GM21723 (cell line): ENCODE results near the gene PGK2.
"Not testable (repeated sequence)": the region's sequence is repeated elsewhere in the genome, so short reads cannot be mapped to it uniquely, and the experiment has no call there.

Experiments used
- ATAC-seq: cut with Tn5 transposase; IDR thresholded peaks from one replicate; pipeline ENCODE4 v1.9.1; 2021; ENCODE audit warnings: mild to moderate bottlenecking, moderate library complexity; ENCODE audit not compliant: unreplicated experiment

PGK2 gene

DNA sequence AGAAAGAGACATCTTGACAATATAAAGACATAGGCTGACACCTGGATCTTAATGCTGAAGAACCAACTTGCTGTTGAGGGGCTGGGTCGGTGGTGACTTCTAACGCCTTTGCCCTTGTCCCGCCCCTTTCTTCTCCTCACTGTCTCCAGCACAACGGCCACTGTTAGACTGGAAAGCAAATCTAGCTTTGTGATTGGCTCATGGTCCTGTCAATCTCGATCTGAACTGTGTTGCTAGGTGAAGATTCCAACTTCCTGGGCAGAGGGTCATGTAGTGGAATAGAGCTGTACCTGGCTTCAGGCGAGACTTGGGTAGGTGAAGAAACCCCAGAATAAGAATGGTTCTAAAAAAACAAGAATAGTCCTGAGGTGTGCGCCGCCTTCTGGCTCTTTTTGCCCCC is at the start of gene PGK2:
PGK2 (minus strand) TSS at position 110 of the 400 bp plus-strand sequence; CDS start at position 12, 98 bp downstream.
- ATAC-seq, result no peak

DNA sequence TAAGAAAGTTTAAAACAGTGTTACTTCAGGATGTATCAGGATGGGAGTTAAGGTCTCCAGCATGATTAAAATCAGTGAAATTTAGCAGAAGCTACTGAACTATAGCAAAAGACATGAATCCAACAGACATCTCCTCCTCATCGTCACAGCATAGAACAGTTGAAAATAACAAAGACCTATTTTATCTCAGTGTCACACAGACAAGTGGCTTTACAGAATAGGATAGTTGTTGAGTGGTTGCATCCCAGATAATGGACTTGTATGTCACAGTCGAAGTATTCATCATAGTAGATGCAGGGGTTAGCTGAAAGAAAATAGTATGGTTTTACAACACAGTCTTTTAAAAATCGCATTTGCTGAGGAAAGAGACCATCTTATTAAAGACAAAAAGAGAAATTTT is 48.1 kb upstream of the PGK2 start:
- no peak for ATAC-seq

GRCh38 chr6:49833386-49833785 is 46.3 kb upstream of the PGK2 start:
- ATAC-seq, result no peak

DNA sequence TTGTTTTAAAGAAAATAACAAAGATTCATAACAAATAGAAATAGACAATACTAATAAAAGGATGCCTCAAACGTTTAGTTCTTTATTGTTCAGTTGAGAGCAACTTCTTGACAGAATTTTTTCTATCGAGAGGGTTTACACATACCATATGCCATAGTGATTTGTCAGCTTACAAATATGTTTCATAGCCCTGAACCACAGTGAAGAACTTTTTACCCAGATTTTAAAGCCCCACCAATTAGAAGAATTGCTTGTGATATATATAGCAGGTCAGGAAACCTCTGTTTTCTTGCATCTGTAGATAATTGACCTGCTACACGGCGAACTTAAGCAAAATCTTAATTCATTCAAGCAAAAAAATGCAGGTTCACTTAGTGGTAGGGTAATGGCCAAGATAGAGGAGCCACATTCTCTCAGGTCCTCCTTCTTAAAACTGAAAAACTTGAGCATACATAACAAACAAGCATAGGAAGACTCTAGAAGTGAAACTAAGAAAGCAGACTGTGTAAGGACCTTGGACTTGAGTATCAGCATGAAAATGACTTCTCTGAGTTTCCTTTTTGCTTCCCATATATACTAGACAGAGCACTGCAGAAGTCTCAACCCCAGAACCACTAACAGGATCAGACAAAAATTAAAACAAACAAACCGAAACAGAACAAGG is 39.8 kb upstream of the PGK2 start:
- ATAC-seq, result peak; percentile 90

GRCh38 chr6:49815166-49815565 is 28.1 kb upstream of the PGK2 start:
- no peak for ATAC-seq

DNA sequence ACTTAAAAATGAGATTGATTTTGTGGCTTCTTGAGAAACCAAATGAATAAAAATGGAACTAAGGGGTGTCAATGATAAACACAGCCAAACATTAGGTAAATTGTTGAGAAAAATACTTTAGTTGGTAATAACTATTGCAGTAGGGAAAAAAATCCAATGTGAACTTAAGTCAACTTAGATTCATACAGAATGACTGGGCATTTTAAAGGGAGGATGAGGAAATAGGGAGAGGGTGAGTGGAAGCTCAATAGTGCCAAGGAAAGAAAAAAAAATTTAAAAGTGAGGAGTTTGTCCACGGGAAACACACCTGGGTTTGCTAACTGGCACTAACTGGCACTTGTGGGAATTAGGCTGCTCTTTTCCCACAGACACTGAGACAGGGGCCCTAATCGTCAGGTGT is 26.2 kb upstream of the PGK2 start:
- ATAC-seq, result no peak

DNA sequence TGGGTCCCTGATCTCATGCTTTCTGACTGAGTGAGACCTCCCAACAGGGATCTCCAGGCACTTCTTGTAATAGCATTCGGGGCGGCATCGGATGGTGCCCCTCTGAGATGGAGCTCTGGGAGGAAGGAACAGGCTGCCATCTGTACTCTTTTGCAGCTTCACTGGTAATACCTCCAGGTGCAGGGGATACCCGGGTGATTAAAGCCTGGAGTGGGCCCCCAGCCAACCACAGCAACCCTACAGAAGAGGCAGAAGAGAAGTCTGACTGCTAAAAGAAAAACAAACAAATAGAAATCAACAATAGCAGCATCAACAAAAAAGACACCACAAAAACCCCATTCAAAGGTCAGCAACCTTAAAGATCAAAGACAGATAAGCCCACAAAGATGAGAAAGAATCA is 19.1 kb upstream of the PGK2 start:
- no peak for ATAC-seq

DNA sequence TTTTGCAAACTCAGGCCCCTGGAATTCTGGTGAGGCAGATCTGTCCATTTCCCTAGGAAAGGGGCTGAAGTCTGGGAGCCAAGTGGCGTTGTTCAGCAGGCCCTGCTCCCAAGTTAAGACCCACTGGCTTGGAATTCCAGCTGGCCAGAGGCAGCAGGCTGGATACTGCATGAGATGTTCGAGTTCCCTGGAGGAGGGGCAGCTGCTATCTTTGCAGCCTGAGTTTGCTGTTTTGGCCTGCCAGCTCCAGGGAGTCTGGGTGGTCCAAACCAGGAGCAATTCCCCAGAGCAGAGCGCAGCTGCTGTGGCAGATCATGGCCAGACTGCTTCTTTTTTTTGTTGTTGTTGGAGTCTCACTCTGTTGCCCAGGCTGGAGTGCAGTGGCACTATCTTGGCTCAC is 18.2 kb upstream of the PGK2 start:
- no peak for ATAC-seq

DNA sequence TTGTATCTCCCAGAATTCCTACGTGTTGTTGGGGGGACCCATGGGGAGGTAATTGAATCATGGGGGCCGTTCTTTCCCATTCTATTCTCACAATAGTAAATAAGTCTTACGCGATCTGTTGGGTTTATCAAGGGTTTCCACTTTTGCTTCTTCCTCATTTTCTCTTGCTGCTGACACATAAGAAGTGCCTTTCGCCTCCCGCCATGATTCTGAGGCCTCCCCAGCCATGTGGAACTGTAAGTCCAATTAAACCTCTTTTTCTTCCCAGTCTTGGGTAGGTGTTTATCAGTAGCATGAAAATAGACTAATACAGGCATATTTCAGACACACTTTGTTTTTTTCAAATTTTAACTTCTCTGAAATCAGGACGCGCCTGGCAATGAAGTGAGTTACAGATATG is 14.4 kb upstream of the PGK2 start:
- ATAC-seq, result no peak

- ATAC-seq, result no peak
Observed at GRCh38 chr6:49799090-49799489, 12.0 kb upstream of the PGK2 start.

DNA sequence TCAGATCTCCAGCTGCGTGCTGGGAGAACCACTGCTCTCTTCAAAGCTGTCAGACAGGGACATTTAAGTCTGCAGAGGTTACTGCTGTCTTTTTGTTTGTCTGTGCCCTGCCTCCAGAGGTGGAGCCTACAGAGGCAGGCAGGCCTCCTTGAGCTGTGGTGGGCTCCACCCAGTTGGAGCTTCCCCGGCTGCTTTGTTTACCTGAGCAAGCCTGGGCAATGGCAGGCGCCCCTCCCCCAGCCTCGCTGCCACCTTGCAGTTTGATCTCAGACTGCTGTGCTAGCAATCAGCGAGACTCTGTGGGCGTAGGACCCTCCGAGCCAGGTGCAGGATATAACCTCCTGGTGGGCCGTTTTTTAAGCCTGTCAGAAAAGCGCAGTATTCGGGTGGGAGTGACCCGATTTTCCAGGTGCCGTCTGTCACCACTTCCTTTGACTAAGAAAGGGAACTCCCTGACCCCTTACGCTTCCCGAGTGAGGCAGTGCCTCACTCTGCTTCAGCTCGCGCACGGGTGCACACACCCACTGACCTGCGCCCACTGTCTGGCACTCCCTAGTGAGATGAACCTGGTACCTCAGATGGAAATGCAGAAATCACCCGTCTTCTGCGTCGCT is 9.9 kb upstream of the PGK2 start:
- not testable (repeated sequence) for ATAC-seq

- no peak for ATAC-seq
Observed at GRCh38 chr6:49790341-49790740, 3.3 kb upstream of the PGK2 start.

DNA sequence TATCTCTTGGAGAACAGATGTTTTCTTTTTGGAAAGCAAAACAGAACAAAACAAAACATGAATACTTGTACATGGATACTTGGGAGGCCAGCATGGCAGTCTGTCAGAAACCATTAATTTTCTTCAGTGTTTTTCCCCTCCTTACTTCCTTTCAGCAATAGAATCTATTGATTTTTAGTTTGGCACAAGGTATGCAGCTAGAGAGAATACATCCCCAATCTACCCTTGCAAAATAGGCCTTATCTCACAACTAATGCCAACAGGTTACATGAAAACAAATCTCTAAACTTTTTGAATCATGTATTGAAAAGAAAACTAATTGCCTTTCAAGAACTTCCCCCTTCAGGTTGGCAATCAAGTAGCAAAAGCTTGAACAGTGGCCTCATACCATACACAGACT is 2.8 kb downstream of the PGK2 start:
- no peak for ATAC-seq

- ATAC-seq, result no peak
Observed at GRCh38 chr6:49782725-49783124, 4.4 kb downstream of the PGK2 start.

DNA sequence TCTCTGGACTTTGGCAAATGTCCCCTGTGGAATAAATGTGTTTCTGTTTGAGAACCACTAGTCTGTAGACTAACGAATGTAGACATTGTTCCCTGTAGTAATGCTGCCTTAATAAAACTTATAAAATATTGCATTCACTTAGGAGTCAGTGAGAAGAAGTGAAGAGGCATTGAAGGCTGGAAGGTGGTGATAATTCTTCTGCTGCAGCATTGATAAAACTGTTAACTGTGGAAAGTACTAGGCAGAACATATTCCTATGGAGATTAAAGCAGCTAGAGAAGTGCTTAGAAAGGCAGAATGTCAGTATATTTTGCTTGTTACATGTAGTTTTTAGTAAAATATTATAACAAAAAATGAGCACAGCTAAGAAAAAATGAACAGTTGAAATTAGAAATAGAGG is 4.8 kb downstream of the PGK2 start:
- no peak for ATAC-seq

DNA sequence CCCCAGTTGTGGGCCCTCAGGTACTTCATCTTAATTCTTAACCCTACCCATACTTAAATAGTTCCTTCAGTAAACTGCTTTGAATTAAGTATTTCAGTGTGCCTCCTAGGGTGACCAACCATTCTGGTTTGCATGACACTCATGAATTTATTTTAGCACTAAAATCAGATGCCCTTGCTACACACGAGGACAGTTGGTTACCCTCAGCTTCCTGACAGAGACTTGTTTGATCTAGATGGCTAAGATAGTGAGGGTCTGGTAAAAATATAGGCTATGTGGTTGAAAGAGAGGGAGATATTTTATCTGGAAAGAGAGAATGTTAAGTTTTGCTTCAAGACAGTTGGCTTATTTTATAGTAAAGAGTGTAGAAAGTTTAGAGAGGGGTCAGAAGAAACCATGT is 10.6 kb downstream of the PGK2 start:
- ATAC-seq, result no peak

DNA sequence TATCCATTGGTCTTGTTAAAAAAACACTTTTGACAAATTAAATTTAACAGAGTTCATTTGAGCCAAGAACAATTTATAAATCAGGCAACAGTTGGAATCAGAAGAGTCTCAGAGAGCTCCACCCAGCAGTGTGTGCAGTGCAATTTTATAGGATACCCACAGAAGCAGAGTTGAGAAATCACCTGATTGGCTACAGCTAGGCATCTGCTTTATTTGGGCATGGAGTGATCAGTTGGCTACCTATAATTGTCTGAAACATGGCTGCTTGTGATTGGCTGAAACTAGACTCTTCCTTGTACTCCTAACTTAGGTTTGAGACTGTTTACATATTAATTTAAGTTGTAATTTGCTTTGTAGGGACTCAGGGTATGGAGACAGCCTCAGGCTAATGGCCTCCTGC is 12.0 kb downstream of the PGK2 start:
- no peak for ATAC-seq

GRCh38 chr6:49772285-49772684 is 14.8 kb downstream of the PGK2 start:
- ATAC-seq, result no peak

DNA sequence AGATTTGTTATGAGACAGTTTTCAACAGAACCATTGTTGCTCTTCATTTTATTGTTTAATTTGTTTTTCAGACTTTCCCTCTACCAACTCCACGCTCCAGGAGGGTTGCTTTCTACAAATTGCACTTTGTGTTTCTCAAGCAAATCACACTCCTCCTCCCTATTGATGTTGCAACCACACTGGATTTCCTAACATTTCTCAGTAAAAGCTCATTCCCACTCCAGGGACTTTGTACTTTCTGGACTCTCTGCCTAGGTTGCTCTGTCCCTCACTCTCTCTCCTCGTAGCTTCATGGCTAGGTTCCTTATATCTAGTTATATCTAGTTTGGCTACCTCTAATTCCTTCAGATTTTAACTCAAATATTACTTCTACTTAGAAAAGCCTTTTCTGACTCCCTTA is 20.3 kb downstream of the PGK2 start:
- no peak for ATAC-seq

- no peak for ATAC-seq
Observed at GRCh38 chr6:49764571-49765236, 22.4 kb downstream of the PGK2 start.

GRCh38 chr6:49744259-49744658 is 42.8 kb downstream of the PGK2 start, which contains the start of gene CRISP3:
Gene CRISP3, minus strand, starts transcription at chr6:49744388. Its CDS starts 21 bp downstream, at chr6:49744367.
- no peak for ATAC-seq

GRCh38 chr6:49743429-49743828 is 43.7 kb downstream of the PGK2 start:
- ATAC-seq, result no peak
